ENCODE measurements around the gene WNK1. TPM values are rescaled to one million over a fixed set of nuclear protein-coding genes. Genes with fewer than 3 reads are reported as not detected.

WNK1 gene
- polyA plus RNA-seq, 1 donor from 2014 or later: 25.9 TPM

DNA sequence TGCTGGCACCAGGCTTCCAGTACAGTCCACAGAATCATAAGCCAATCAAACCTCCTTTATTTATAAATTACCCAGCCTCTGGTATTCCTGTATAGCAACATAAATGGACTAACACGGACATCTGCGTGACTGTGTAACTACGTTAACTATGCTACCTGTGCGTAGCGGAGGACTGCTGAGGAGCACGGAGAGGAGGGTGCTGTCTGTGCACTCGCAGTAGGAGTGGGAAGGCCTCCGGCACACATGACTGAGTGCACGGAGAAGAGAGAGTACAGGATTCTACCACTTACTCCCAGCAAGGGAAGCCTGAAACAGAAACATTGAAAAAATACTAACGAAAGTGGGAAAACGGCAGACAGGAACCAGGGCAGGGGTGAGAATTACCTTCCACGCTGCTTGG, 174.3 kb downstream of the WNK1 start:
- no peaks in the 10 kb centered on the region for H3K79me2 ChIP-seq (replicated peaks; ENCODE audit: insufficient read depth, low read length)
- no peak overlapping the region for H3K9ac ChIP-seq (ENCODE audit: low read length)
- TF ChIP-seq TAF1 (IDR thresholded peaks at IDR 0.05; ENCODE audit: low read depth): no peak
- no peak for TF ChIP-seq EZH2 (IDR thresholded peaks at IDR 0.05; ENCODE audit: borderline replicate concordance, insufficient read depth, low read length, poor library complexity, severe bottlenecking)
- TF ChIP-seq, protein P1, sequence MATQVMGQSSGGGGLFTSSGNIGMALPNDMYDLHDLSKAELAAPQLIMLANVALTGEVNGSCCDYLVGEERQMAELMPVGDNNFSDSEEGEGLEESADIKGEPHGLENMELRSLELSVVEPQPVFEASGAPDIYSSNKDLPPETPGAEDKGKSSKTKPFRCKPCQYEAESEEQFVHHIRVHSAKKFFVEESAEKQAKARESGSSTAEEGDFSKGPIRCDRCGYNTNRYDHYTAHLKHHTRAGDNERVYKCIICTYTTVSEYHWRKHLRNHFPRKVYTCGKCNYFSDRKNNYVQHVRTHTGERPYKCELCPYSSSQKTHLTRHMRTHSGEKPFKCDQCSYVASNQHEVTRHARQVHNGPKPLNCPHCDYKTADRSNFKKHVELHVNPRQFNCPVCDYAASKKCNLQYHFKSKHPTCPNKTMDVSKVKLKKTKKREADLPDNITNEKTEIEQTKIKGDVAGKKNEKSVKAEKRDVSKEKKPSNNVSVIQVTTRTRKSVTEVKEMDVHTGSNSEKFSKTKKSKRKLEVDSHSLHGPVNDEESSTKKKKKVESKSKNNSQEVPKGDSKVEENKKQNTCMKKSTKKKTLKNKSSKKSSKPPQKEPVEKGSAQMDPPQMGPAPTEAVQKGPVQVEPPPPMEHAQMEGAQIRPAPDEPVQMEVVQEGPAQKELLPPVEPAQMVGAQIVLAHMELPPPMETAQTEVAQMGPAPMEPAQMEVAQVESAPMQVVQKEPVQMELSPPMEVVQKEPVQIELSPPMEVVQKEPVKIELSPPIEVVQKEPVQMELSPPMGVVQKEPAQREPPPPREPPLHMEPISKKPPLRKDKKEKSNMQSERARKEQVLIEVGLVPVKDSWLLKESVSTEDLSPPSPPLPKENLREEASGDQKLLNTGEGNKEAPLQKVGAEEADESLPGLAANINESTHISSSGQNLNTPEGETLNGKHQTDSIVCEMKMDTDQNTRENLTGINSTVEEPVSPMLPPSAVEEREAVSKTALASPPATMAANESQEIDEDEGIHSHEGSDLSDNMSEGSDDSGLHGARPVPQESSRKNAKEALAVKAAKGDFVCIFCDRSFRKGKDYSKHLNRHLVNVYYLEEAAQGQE (IDR thresholded peaks at IDR 0.05; ENCODE audit: borderline replicate concordance): no peak
- no peak for TF ChIP-seq POLR2AphosphoS5 (IDR thresholded peaks at IDR 0.05)
- no peak for TF ChIP-seq SMC3 (conservative IDR thresholded peaks at IDR 0.05; ENCODE audit: poor library complexity)
- TF ChIP-seq, protein P2, sequence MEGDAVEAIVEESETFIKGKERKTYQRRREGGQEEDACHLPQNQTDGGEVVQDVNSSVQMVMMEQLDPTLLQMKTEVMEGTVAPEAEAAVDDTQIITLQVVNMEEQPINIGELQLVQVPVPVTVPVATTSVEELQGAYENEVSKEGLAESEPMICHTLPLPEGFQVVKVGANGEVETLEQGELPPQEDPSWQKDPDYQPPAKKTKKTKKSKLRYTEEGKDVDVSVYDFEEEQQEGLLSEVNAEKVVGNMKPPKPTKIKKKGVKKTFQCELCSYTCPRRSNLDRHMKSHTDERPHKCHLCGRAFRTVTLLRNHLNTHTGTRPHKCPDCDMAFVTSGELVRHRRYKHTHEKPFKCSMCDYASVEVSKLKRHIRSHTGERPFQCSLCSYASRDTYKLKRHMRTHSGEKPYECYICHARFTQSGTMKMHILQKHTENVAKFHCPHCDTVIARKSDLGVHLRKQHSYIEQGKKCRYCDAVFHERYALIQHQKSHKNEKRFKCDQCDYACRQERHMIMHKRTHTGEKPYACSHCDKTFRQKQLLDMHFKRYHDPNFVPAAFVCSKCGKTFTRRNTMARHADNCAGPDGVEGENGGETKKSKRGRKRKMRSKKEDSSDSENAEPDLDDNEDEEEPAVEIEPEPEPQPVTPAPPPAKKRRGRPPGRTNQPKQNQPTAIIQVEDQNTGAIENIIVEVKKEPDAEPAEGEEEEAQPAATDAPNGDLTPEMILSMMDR (IDR thresholded peaks at IDR 0.05; ENCODE audit: poor library complexity, severe bottlenecking): no peak
- TF ChIP-seq EP300 (conservative IDR thresholded peaks at IDR 0.05; ENCODE audit: poor library complexity, severe bottlenecking): no peak
- TF ChIP-seq RAD21 (conservative IDR thresholded peaks at IDR 0.05): no peak
- TF ChIP-seq MXI1 (conservative IDR thresholded peaks at IDR 0.05; ENCODE audit: poor library complexity, severe bottlenecking): no peak
- H3K36me3 ChIP-seq (ENCODE audit: insufficient read depth, low read length): no peaks in the 10 kb centered on the region
- no peaks in the 10 kb centered on the region for H3K9me3 ChIP-seq (ENCODE audit: low read length)
- no peak overlapping the region for H3K4me3 ChIP-seq (ENCODE audit: low read length)
- H3K27ac ChIP-seq (ENCODE audit: low read length): no peak overlapping the region
- no peak overlapping the region for H2AFZ ChIP-seq (ENCODE audit: low read depth, low read length)
- no peaks in the 10 kb centered on the region for H3K27me3 ChIP-seq (ENCODE audit: insufficient read depth, low read depth, low read length)
- H4K20me1 ChIP-seq (ENCODE audit: insufficient read depth): no peaks in the 10 kb centered on the region
- H3K4me2 ChIP-seq (ENCODE audit: low read length): no peak overlapping the region
- H3F3A ChIP-seq (ENCODE audit: insufficient read depth, low read length, poor library complexity, severe bottlenecking): no peaks in the 10 kb centered on the region
- no peaks in the 10 kb centered on the region for H3K9me2 ChIP-seq (ENCODE audit: insufficient read depth, low read length)

DNA sequence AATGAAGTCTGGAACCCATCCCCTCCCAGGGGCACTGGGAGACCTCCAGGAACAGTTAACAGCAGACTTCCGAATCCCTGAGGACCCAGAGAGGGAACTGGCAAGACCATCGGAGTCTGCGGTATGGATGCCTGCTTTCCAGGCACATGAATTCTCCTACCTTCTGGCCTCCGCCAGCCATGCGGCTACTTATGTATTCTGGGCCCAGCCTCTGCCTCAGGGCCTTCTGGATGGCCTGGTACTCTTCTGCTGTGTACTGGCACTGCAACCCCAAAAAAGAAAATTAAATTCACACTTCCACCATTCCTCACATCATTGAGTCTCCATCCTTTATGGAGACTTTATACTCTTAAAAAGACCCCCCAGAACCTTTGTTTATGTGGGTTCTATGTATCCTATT, 178.7 kb downstream of the WNK1 start:
- Histone ChIP-seq H3K27me3 (ENCODE audit: insufficient read depth, low read depth, low read length) (no peaks in the 10 kb centered on the region), H2AFZ (ENCODE audit: low read depth, low read length) (no peak overlapping the region), H3K9me2 (ENCODE audit: insufficient read depth, low read length) (no peaks in the 10 kb centered on the region), H3K4me2 (ENCODE audit: low read length) (no peak overlapping the region), H4K20me1 (ENCODE audit: insufficient read depth) (no peaks in the 10 kb centered on the region), H3K36me3 (ENCODE audit: insufficient read depth, low read length) (no peaks in the 10 kb centered on the region), H3K27ac (ENCODE audit: low read length) (no peak overlapping the region), H3K9ac (ENCODE audit: low read length) (no peak overlapping the region), H3F3A (ENCODE audit: insufficient read depth, low read length, poor library complexity, severe bottlenecking) (no peaks in the 10 kb centered on the region), H3K4me3 (ENCODE audit: low read length) (no peak overlapping the region), H3K79me2 (replicated peaks; ENCODE audit: insufficient read depth, low read length) (no peaks in the 10 kb centered on the region), H3K9me3 (ENCODE audit: low read length) (no peaks in the 10 kb centered on the region)
- TF ChIP-seq MXI1 (conservative IDR thresholded peaks at IDR 0.05; ENCODE audit: poor library complexity, severe bottlenecking): no peak
- TF ChIP-seq, protein P1 (IDR thresholded peaks at IDR 0.05; ENCODE audit: borderline replicate concordance): no peak
- TF ChIP-seq, protein P2 (IDR thresholded peaks at IDR 0.05; ENCODE audit: poor library complexity, severe bottlenecking): no peak
- no peak for TF ChIP-seq RAD21 (conservative IDR thresholded peaks at IDR 0.05)
- TF ChIP-seq EP300 (conservative IDR thresholded peaks at IDR 0.05; ENCODE audit: poor library complexity, severe bottlenecking): no peak
